ENCODE results near the gene ZIC5. TPM values are rescaled to one million over a fixed set of nuclear protein-coding genes. Genes with fewer than 3 reads are reported as not detected.
"Not testable (repeated sequence)": the region's sequence is repeated elsewhere in the genome, so short reads cannot be mapped to it uniquely, and the experiment has no call there.

ZIC5 gene
- total RNA-seq, 1 donor from 2014 or later, result 0.27 TPM

DNA sequence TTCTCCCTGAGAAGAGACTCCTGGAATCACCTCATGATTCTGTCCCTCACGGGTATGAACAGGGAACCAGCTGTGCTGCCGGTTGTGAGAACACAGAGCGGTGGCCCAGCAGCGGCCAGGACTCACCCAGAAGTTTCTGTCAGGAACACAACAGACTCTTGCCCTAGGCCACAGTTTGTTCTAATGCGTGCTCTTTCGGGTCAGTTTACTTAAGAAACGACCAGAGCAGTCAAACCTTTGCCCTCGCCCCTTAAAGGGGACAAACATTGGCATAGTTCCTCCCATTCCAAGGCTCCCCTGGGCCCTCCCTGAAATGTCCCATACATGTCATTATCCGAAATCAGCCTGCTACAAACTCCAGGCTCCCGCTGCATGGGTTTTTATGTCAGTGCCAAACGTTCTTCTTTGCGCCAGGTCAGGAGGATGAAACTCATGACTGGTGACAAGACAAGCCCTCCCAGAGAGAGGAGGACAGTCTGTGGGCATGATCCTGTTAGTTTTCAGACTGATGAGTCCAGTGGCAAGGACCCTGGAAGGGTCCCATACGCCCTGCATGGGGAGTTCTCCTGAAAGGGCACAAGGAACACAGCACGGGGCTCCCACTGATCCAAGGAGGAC is 18.3 kb downstream of the ZIC5 start:
- peaks cover 11% of the 10 kb centered on the region for H3K4me1 ChIP-seq (ENCODE audit: insufficient read depth, low read length)
- TF ChIP-seq EZH2 (IDR thresholded peaks at IDR 0.05; ENCODE audit: insufficient read depth, low read length), result no peak
- TF ChIP-seq, protein P1, sequence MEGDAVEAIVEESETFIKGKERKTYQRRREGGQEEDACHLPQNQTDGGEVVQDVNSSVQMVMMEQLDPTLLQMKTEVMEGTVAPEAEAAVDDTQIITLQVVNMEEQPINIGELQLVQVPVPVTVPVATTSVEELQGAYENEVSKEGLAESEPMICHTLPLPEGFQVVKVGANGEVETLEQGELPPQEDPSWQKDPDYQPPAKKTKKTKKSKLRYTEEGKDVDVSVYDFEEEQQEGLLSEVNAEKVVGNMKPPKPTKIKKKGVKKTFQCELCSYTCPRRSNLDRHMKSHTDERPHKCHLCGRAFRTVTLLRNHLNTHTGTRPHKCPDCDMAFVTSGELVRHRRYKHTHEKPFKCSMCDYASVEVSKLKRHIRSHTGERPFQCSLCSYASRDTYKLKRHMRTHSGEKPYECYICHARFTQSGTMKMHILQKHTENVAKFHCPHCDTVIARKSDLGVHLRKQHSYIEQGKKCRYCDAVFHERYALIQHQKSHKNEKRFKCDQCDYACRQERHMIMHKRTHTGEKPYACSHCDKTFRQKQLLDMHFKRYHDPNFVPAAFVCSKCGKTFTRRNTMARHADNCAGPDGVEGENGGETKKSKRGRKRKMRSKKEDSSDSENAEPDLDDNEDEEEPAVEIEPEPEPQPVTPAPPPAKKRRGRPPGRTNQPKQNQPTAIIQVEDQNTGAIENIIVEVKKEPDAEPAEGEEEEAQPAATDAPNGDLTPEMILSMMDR (IDR thresholded peaks at IDR 0.05; ENCODE audit: insufficient read depth, low read depth, low read length), result no peak

DNA sequence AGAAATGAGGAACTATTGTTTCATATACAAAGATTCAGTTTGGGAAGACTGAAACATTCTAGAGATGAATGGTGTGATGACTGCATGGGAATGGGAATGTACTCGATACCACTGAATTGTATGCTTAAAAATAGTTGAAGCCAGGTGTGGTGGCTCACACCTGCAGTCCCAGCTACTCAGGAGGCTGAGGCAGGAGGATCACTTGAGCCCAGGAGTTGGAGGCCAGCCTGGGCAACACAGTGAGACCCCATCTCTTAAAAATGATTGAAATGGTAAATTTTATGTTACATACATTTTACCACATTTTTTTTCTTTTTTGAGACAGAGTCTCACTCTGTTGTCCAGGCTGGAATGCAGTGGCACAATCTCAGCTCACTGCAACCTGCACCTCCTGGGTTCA is 19.9 kb downstream of the ZIC5 start:
- H2AFZ ChIP-seq (ENCODE audit: low read depth, low read length); FAIRE-seq; H3K9me3 ChIP-seq (ENCODE audit: insufficient read depth, low read depth, low read length); H3K36me3 ChIP-seq (ENCODE audit: insufficient read depth, low read length); H3K79me2 ChIP-seq (ENCODE audit: insufficient read depth, low read length); H3K36me3 Mint-ChIP-seq (ENCODE audit: low read depth, unreplicated experiment); H3K4me3 Mint-ChIP-seq (ENCODE audit: unreplicated experiment); H3K9ac ChIP-seq (ENCODE audit: low read length); H3K27ac Mint-ChIP-seq (ENCODE audit: unreplicated experiment); H3K9me3 Mint-ChIP-seq (ENCODE audit: unreplicated experiment); DNase-seq (ENCODE audit: low read depth); H3K4me3 ChIP-seq (ENCODE audit: insufficient read depth, low read depth, low read length); H3K4me1 ChIP-seq (ENCODE audit: insufficient read depth, low read length); H3K4me2 ChIP-seq (ENCODE audit: low read length); H4K20me1 ChIP-seq (ENCODE audit: insufficient read depth, low read length); H3K27ac ChIP-seq (ENCODE audit: low read depth, low read length): not testable (repeated sequence)
- peaks cover 13% of the 10 kb centered on the region for H3K4me1 Mint-ChIP-seq (ENCODE audit: low read depth, unreplicated experiment)
- peaks cover 81% of the 10 kb centered on the region for H3K27me3 Mint-ChIP-seq (ENCODE audit: low read depth, unreplicated experiment)
- H3K27me3 ChIP-seq (ENCODE audit: insufficient read depth, low read length), result peaks cover 45% of the 10 kb centered on the region

More for the DNA sequence above, 18.3 kb downstream of the ZIC5 start:
- Histone ChIP-seq H3K4me3 (ENCODE audit: insufficient read depth, low read depth, low read length) (no peak overlapping the region), H3K79me2 (ENCODE audit: insufficient read depth, low read length) (no peaks in the 10 kb centered on the region), H3K27ac (ENCODE audit: low read depth, low read length) (no peak overlapping the region), H3K4me2 (ENCODE audit: low read length) (no peak overlapping the region), H4K20me1 (ENCODE audit: insufficient read depth, low read length) (no peaks in the 10 kb centered on the region), H3K9ac (ENCODE audit: low read length) (no peak overlapping the region), H3K9me3 (ENCODE audit: insufficient read depth, low read depth, low read length) (no peaks in the 10 kb centered on the region), H2AFZ (ENCODE audit: low read depth, low read length) (no peak overlapping the region), H3K27me3 (ENCODE audit: insufficient read depth, low read length) (peaks cover 60% of the 10 kb centered on the region), H3K36me3 (ENCODE audit: insufficient read depth, low read length) (no peaks in the 10 kb centered on the region)
- DNase-seq (ENCODE audit: low read depth), result no peak
- Mint-ChIP-seq H3K27ac (ENCODE audit: unreplicated experiment) (no peak overlapping the region), H3K4me1 (ENCODE audit: low read depth, unreplicated experiment) (peaks cover 13% of the 10 kb centered on the region), H3K27me3 (ENCODE audit: low read depth, unreplicated experiment) (peaks cover 84% of the 10 kb centered on the region), H3K36me3 (ENCODE audit: low read depth, unreplicated experiment) (peaks cover 2% of the 10 kb centered on the region), H3K4me3 (ENCODE audit: unreplicated experiment) (no peak overlapping the region), H3K9me3 (ENCODE audit: unreplicated experiment) (peaks cover 2% of the 10 kb centered on the region)
- no peak for FAIRE-seq

DNA sequence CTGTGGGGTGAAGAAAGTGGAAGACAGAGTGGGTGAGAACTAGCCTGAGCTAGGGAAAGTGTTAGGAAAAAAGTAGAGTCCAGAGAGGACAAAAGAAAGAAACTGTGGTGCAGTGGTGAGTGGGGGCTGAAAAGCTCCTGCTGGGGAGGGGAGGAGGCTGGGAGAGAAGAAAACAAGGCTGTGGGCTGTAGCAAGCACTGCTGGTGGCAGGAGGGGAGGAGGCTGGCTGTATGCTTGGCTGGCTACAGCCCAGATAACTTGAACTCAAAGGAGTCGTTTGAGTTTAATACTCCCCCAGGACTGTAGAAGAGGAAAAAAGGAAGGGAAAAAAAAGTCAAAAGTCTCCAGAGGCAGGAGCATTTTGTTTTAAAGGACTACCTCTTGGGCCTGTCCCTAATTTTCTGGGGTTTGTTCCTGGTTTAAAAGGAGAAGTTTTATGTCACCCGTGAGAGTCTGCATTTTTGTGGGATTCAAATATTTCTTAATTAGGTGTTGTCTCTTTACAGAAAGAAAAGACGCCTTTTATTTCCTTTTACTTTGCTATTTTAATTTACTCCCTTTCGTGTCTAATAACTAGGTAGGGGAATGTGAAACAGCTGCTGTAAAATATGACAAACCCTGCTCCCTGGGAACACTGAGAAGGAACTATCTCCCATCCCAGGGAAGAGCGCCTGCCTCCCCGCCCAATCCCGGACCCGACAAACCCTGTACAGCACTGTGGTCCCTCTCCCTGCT is 21.7 kb downstream of the ZIC5 start:
- Histone ChIP-seq H3K9ac (ENCODE audit: low read length) (no peak overlapping the region), H3K27me3 (ENCODE audit: insufficient read depth, low read length) (peaks cover 28% of the 10 kb centered on the region), H3K4me3 (ENCODE audit: insufficient read depth, low read depth, low read length) (no peak overlapping the region), H3K36me3 (ENCODE audit: insufficient read depth, low read length) (no peaks in the 10 kb centered on the region), H3K4me2 (ENCODE audit: low read length) (no peak overlapping the region), H3K4me1 (ENCODE audit: insufficient read depth, low read length) (no peaks in the 10 kb centered on the region), H3K9me3 (ENCODE audit: insufficient read depth, low read depth, low read length) (no peaks in the 10 kb centered on the region), H3K79me2 (ENCODE audit: insufficient read depth, low read length) (no peaks in the 10 kb centered on the region), H3K27ac (ENCODE audit: low read depth, low read length) (no peak overlapping the region), H4K20me1 (ENCODE audit: insufficient read depth, low read length) (no peaks in the 10 kb centered on the region), H2AFZ (ENCODE audit: low read depth, low read length) (no peak overlapping the region)
- Mint-ChIP-seq H3K4me1 (ENCODE audit: low read depth, unreplicated experiment) (peaks cover 10% of the 10 kb centered on the region), H3K36me3 (ENCODE audit: low read depth, unreplicated experiment) (no peaks in the 10 kb centered on the region), H3K4me3 (ENCODE audit: unreplicated experiment) (no peak overlapping the region), H3K27ac (ENCODE audit: unreplicated experiment) (peak overlapping the region; percentile 1), H3K9me3 (ENCODE audit: unreplicated experiment) (no peaks in the 10 kb centered on the region), H3K27me3 (ENCODE audit: low read depth, unreplicated experiment) (peaks cover 67% of the 10 kb centered on the region)
- no peak for TF ChIP-seq EZH2 (IDR thresholded peaks at IDR 0.05; ENCODE audit: insufficient read depth, low read length)
- TF ChIP-seq, protein P1 (IDR thresholded peaks at IDR 0.05; ENCODE audit: insufficient read depth, low read depth, low read length), result no peak
- DNase-seq (ENCODE audit: low read depth) (no peak), FAIRE-seq (no peak)
